K562 (cell line): ENCODE results near the gene CCDC187. TPM values are rescaled to one million over a fixed set of nuclear protein-coding genes. Genes with fewer than 3 reads are reported as not detected.

Source experiments
- CREB3L1 ChIP-seq: fragments of 450-650 bp; IDR thresholded peaks from 2 replicates; pipeline ENCODE4 v1.6.1; 2014; ENCODE audit warnings: low read depth, mild to moderate bottlenecking, moderate library complexity, borderline replicate concordance
- CREM ChIP-seq: IDR thresholded peaks from 2 replicates; pipeline ENCODE4 v1.6.1; 2014; ENCODE audit warnings: antibody characterized with exemption, low read depth
- CTBP1 ChIP-seq: fragments of 450-650 bp; IDR thresholded peaks from 2 replicates; pipeline ENCODE4 v1.6.1; 2016; ENCODE audit warnings: borderline replicate concordance
- CXXC5 ChIP-seq: fragments of 250-450 bp; sonication (Bioruptor Pico); IDR thresholded peaks from 2 replicates; pipeline ENCODE4 v1.8.0; 2022; ENCODE audit warnings: inconsistent platforms, mild to moderate bottlenecking, moderate library complexity
- ERF ChIP-seq: fragments of 450-650 bp; formaldehyde crosslinking; IDR thresholded peaks from 2 replicates; pipeline ENCODE4 v1.4.0; 2020; ENCODE audit warnings: mild to moderate bottlenecking, mixed read lengths
- FOXJ3 ChIP-seq: sonication (generic); formaldehyde crosslinking; IDR thresholded peaks from 2 replicates; pipeline ENCODE4 v1.4.0; 2020; ENCODE audit warnings: mild to moderate bottlenecking, missing genetic modification reagents
- GTF2A2 ChIP-seq: IDR thresholded peaks from 2 replicates; pipeline ENCODE4 v1.6.1; 2016; ENCODE audit warnings: mild to moderate bottlenecking, missing genetic modification characterization, missing compliant biosample characterization
- HDAC3 ChIP-seq: fragments of 450-650 bp; IDR thresholded peaks from 2 replicates; pipeline ENCODE4 v1.6.1; 2018; ENCODE audit warnings: borderline replicate concordance, mild to moderate bottlenecking, moderate library complexity; ENCODE audit not compliant: partially characterized antibody
- IRF2 ChIP-seq: sonication (generic); formaldehyde crosslinking; IDR thresholded peaks from 2 replicates; pipeline ENCODE4 v1.8.1; 2022; ENCODE audit warnings: mild to moderate bottlenecking, missing genetic modification reagents
- MAZ ChIP-seq, 2 experiments: fragments of 450-650 bp in 1 of 2; sonication (generic) in 1 of 2; formaldehyde crosslinking; IDR thresholded peaks in 1 of 2; conservative IDR thresholded peaks in 1 of 2; 2 replicates each; pipeline versions ENCODE4 v1.4.0 to v1.5.0; 2020; ENCODE audit warnings: mild to moderate bottlenecking in 1 of 2, missing genetic modification reagents in 1 of 2
- MTA3 ChIP-seq: fragments of 450-650 bp; formaldehyde crosslinking; IDR thresholded peaks from 2 replicates; pipeline ENCODE4 v1.6.1; 2017; ENCODE audit warnings: mild to moderate bottlenecking, borderline replicate concordance
- NCOA4 ChIP-seq: fragments of 450-650 bp; IDR thresholded peaks from 2 replicates; pipeline ENCODE4 v1.6.1; 2018; ENCODE audit warnings: mild to moderate bottlenecking; ENCODE audit not compliant: partially characterized antibody
- RAD21 ChIP-seq, 2 experiments: fragments of 250-450 bp in 1 of 2; fragments of 450-650 bp in 1 of 2; sonication (Bioruptor Pico) in 1 of 2; formaldehyde crosslinking in 1 of 2; IDR thresholded peaks in 1 of 2; conservative IDR thresholded peaks in 1 of 2; 2 replicates each; pipeline versions ENCODE4 v1.4.0 to v1.8.0; 2020 to 2022; ENCODE audit warnings: mild to moderate bottlenecking in 2 of 2, moderate library complexity in 1 of 2
- RB1 ChIP-seq: fragments of 450-650 bp; IDR thresholded peaks from 2 replicates; pipeline ENCODE4 v1.6.1; 2017; ENCODE audit warnings: low read depth, mild to moderate bottlenecking
- SAFB ChIP-seq: fragments of 200-400 bp; formaldehyde crosslinking; IDR thresholded peaks from 2 replicates; pipeline ENCODE4 v1.6.1; 2017; ENCODE audit warnings: low read depth, low read length, borderline replicate concordance
- TFAP4 ChIP-seq: sonication (generic); formaldehyde crosslinking; IDR thresholded peaks from 2 replicates; pipeline ENCODE4 v1.8.0; 2022; ENCODE audit warnings: missing genetic modification reagents, mild to moderate bottlenecking, moderate library complexity, borderline replicate concordance
- USF2 ChIP-seq: sonication (generic); formaldehyde crosslinking; IDR thresholded peaks from 2 replicates; pipeline ENCODE4 v1.5.0; 2020; ENCODE audit warnings: missing genetic modification reagents
- ZBTB49 ChIP-seq: sonication (generic); formaldehyde crosslinking; IDR thresholded peaks from 2 replicates; pipeline ENCODE4 v1.8.0; 2022; ENCODE audit warnings: missing genetic modification reagents, mild to moderate bottlenecking, borderline replicate concordance
- ZNF75A ChIP-seq: fragments of 450-650 bp; formaldehyde crosslinking; IDR thresholded peaks from 2 replicates; pipeline ENCODE4 v1.4.0; 2020; ENCODE audit warnings: mild to moderate bottlenecking
- ZNF785 ChIP-seq: fragments of 250-450 bp; sonication (Bioruptor Pico); IDR thresholded peaks from 2 replicates; pipeline ENCODE4 v1.4.0; 2020; ENCODE audit warnings: mild to moderate bottlenecking
- polyA plus RNA-seq, 8 experiments: library from polyadenylated mRNA; depleted of rRNA in 4 of 8; stranded (reverse) in 5 of 8; unstranded in 3 of 8; fragments of >200 nt; fragmentation: Nextera tagmentation in 2 of 8; fragmentation: Illumina TruSeq in 1 of 8; extraction: Ambion mirVana in 2 of 8; extraction: Trizol in 1 of 8; gene quantifications; 2 replicates each; pipeline versions ENCODE4 v1.2.1 to v1.2.3, GENCODE V29; 2011 to 2014; ENCODE audit warnings: inconsistent platforms in 1 of 8, missing spikeins in 1 of 8
- total RNA-seq, 7 experiments: library from RNA; depleted of rRNA in 6 of 7; stranded (reverse); fragments of >200 nt in 6 of 7; fragmentation: Illumina TruSeq in 2 of 7; extraction: Trizol in 2 of 7; gene quantifications; 2 replicates each; pipeline versions ENCODE4 v1.2.1 to v1.2.3, GENCODE V29; 2011 to 2021; ENCODE audit warnings: low replicate concordance in 1 of 7

Gene CCDC187
- total and polyA plus RNA-seq, 9 of the 15 experiments (the other 6 are each of a cell fraction or from before 2014, with no cell fraction given) = not detected

- TF ChIP-seq CTBP1 (peak; percentile 42; the same call in 1 of the 2 replicates), CREM (peak; percentile 39; the same call in 1 of the 2 replicates), GTF2A2 (tag) (no peak), NCOA4 (no peak), USF2 (CRISPR knock-in tag) (no peak), MAZ (CRISPR knock-in tag; conservative IDR thresholded peaks at IDR 0.05 in 1 of 2, IDR thresholded peaks at IDR 0.05 in 1 of 2) (peak in 1 of 2 experiments; percentile 77; a peak in 2 of 4 replicates), ZNF75A (no peak), ERF (CRISPR knock-in tag) (no peak), HDAC3 (no peak), TFAP4 (peak; percentile 13; the same call in 1 of the 2 replicates), CREB3L1 (no peak), RAD21 (CRISPR knock-in tag; conservative IDR thresholded peaks at IDR 0.05 in 1 of 2, IDR thresholded peaks at IDR 0.05 in 1 of 2) (peak; percentile 58 to 72), MTA3 (0 out of 2 replicates have a peak, but pooled peaks have one; percentile 26), SAFB (peak; percentile 88), RB1 (peak; percentile 37; the same call in 1 of the 2 replicates), ZBTB49 (CRISPR knock-in tag) (no peak), ZNF785 (CRISPR knock-in tag) (no peak), IRF2 (CRISPR knock-in tag) (no peak), CXXC5 (CRISPR knock-in tag) (peak; percentile 29; the same call in 1 of the 2 replicates), FOXJ3 (CRISPR knock-in tag) (no peak)
Observed at GRCh38 chr9:136345281-136346156, 41.6 kb upstream of the CCDC187 start (continued).
